Activated CD4-positive, alpha-beta T cell treated with anti-CD3 and anti-CD28 coated beads, Interleukin-2, amount 50 U/mL, for 24 hours (primary cell): ENCODE measurements around the gene ELFN1.

Source experiments
- DNase-seq, 2 donors: peaks; one replicate each; pipeline ENCODE4 v3.0.0-alpha.2; 2020; ENCODE audit warnings: low read depth in 1 of 2, low spot score in 1 of 2

Gene ELFN1

DNA sequence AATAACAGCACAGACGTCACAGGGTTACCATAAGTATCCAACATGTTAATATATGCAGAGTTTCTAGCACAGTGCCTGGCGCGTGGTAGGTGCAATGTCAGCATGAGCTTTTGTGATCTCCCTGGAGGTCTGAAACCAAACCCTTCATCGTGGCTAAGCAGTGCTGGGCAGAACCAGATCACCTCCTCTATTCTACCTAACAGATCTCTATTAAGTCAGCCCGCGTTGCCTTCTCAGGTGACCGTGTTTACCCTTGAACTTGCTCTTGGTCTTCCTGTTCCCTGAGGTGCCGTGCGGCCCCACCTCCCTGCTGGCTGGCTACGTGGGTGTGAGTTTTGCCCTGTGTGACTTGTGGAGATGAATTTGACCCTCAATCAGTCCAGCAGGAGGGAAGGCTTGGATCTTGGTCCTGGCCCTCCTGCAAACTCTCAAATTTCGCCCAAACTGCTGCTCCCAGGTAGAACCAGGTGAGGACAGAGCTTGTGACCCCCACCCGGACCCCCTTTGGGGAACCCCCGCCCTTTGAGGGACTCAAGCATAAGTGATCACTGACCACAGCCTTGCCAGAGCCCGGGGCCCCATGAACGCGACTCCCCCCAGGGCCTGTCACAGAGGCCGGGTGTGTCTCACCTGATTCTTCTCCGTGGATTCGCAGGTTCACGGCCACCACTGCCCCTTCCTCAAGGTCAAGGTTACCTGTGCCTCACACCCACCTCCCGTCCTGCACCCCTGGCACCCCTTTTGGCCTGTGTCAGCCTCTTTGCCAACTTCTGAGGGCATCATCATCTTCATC lies 54.2 kb downstream of the ELFN1 start:
- DNase-seq = no peak

DNA sequence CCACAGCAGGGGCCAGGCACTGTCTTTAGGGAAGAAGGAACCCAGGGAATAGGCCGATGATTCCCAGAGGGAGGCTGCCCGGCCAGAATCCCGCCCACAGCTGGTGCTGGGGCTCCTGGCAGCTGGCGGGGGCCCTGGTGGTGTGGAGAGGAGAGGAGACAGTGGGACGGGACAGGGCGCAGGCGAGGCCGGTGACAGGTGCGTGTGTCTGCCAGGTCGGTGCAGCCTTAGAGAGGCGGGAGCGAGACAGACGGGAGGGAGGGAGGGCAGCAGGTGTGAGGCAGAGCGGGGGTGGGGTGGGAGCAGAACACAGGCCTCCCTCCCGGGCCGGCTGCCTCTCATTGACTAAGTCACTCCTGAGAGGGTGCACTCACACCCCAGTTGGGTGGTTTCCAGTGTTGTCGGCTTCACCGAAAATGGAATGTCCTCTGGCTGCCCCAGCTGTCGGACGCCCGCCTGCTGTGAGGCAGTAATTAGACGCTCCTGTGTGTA lies 55.2 kb downstream of the ELFN1 start:
- no peak for DNase-seq

DNA sequence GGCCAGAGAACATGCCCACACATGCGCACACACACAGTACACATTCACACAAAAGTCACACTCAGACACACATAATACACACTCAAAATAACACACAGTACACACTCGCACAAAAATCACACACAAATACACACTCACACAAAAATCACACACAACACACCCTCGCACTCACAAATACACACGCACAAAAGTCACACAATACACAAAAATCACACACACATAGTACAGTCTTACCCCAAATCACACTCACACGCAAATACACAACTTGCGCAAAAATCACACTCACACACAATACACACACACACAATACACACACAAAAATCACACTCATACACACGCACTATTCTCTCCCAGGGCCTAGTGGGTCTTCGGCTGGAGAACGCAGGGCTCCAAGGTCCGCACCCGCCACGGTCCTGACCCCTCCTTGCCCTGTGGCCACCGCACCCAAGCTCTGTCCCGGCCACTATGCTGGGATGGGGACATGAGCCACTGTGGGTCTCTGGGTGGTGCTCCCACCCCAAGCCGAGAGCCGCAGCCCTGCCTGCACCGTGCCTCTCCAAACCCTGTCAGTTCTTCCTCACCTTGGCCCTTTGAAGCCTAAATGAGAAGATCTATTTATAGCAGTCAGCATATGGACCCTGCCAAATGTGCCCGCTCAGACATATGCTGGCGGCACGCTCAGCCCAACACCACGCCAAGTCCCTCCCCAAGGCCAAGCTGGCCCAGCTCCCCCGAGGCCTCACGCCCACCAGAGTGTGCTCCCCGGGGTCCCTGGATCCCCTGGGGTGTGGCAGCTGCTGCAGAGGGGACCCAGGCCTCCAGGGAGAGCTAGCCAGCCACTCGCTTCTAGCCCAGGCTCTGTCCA lies 55.9 kb downstream of the ELFN1 start:
- no peak for DNase-seq

DNA sequence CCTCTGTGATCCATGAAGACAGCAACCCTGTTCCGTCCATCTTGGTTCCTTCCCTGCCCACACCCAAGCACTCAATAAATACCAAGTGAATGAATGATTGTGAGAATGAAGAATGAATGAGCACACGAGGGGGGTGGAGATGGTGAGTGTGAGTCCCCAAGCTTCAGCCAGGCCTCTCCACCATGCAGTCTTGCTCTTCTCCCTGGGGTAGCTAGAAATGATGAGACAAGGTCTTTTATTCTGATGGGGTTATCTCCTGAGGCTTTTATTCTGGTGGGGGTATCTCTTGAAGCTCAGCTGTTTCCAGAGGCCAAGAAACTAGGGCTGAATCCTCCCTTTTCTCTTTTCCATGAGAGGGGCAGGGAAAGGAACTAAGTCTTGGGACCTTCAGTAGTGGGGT lies 57.0 kb downstream of the ELFN1 start:
- no peak for DNase-seq

DNA sequence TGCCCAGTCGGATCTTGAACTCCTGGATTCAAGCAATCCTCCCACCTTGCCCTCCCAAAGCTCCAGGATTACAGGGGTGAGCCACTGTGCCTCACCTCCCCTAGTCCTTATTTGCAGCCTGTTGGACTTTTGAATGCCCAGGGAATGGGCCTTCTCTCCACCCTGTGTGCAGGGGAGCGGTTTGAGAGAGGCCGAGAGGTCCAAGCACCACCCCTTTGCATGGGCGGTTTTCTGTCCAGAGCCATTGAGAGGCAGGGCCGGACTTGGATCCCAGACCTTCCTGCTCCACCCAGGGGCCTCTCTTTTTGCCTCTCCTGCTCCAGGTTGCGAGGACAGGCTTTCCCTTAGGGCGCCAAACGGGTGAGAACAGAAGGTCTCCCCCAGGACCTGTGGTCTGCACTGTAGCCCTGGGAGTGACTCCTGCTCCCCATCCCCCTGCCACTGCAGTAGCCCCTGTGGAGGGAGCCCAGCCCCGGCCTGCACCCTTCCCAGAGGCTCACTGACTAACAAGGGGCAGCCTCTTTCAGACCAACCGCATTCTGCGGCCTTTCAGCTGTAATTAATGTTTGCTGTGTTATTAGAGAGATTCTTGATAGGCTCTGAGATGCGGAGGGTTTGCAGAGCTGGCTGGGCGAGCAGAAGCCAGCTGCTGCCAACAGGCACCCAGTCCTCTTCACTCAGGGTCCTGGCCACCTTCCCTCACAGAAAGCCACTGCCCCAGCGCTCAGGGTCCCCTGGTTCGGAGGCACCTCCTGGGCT lies 57.9 kb downstream of the ELFN1 start:
- no peak for DNase-seq

DNA sequence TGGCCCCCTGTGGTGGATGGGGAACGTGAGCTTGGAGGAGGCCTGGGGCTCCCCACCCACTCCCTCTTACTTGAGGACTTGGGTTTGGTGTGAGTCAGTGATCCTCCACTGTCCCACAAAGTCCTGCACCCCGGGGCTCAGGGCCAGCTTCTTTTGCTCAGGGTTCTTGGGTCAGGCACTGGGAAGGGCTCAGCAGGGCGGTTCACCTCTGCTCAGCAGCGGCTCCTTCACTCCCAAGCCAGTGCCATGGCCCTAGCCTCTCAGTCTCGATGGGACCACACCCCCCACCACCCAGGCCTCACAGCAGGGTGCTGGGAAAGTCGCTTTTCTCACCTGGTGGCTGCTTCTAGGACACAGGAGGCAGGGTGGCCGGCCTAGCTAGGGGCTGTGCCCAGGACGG lies 59.1 kb downstream of the ELFN1 start:
- DNase-seq = no peak

DNA sequence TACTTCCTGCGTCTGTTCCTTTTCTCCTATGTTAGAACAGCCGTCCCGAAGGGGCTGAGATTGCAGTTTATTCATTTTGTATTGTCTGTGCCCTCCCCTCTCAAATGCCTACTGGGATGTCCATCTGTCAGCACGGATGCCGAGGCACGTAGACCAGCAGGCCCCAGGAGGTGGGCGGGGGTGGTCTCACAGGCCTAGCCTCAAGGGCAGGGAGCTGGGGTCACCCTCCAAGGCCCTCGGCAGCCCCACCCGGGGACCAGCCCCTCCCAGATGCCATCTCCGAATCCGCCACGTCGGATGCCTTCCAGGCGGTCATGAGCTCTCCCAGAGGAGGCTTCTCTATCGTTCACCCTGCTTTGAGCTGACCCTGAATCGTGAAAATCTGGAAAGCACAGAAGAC lies 59.7 kb downstream of the ELFN1 start:
- no peak for DNase-seq

DNA sequence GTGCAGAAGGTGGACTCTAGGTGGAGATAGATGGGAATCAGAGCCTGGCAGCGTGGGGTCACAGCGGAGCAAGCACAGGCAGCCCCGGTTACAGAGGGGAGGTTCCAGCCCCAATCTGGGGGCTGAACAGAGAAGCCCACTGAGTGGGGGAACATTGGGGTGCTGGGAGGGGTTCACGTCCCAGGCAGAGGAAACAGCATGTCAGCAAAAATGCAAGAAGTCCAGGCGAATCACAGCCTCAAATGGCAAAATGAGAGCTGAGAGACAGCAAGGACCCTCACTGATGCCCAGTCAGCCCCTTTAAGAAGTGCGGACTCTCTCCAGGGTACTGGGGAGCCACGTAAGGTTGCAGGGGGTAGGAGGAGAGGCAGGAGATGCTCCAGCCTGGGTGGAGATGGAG lies 62.0 kb downstream of the ELFN1 start:
- no peak for DNase-seq

DNA sequence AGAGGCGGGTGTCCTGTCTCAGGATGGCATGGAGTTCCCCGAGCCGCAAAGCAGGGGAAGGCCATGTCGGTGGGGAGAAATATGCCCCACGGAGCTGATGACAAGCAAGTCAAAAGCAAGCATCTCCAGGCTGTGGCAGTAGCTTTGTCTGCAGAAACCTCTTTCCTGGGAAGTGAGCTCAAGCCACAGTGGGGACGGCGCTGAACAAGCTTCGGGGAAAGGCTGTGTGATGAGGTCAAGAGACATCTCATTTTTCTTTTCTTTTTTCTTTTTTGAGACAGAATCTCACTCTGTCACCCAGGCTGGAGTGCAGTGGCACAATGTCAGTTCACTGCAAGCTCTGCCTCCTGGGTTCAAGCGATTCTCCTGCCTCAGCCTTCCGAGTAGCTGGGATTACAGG lies 62.6 kb downstream of the ELFN1 start:
- no peak for DNase-seq

DNA sequence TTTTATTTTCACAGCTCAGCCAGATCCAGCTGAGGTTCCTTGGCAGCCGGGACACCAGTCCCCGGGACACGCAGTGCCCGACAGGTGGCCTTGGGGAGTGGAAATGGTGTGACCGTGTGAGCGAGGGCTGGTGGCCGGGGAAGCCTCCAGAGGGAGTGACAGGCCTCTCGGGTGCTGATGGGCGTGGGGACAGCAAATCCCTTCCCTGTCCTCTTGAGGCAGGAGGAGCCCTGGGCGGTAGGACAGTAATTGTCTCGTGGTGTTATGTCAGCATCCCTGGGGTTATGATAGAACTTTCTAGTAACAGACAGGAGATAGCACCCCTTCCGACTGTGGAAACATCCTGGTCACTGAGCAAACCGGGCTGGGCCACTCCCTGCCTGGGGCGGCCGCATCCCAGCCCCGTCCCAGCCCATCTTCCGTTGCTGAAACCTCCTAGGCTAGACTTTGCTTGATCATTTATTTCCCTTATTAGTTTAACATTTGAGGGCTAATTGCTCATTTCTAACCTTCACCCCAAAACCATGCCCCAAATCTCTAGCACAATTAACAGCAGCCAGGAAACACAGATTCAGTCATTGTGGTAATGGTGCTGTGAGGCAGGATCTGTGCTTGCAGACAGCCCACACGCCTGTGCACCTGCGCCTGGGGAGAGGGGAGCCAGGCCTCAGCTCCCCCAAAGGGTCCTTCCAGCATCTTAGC lies 63.3 kb downstream of the ELFN1 start:
- no peak for DNase-seq

DNA sequence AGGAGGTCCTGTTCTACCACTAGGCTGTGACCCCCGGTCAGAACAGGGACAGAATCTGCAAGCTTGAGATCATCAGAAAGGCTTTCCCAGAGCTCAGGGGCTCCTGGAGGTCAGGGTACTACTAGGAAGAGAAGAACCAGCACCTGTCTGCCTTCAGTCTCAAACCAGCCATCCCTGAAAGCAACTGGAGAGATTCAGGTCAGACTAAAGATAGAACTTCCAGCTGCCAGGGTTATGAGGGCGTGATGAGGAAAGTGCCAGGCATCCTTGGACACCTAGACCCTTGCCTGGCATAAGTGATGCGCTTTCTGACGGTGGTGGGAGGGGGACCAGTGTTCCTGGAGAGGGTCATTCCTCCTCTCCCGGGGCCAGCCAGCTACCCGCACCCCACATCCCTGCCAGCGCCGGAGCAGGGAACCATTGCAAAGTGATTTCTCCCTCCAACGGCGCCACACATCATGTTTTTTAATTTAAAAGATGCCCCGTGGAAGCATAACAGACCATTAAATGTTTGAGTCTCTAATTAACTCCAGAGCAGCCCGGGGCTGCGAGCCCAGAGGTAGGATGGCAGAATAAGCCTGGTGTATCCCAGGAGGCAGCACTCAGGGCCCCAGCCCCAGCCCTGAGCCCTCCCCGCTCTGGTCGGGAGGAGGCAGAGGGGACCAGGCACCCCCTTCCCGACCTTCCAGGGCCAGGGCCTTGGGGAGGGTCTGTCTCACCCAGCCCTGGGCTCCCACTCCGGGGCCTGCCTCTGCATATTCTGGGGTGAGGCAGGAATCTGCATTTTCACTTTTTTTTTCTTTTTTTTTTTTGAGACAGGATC lies 64.0 kb downstream of the ELFN1 start:
- DNase-seq = no peak

DNA sequence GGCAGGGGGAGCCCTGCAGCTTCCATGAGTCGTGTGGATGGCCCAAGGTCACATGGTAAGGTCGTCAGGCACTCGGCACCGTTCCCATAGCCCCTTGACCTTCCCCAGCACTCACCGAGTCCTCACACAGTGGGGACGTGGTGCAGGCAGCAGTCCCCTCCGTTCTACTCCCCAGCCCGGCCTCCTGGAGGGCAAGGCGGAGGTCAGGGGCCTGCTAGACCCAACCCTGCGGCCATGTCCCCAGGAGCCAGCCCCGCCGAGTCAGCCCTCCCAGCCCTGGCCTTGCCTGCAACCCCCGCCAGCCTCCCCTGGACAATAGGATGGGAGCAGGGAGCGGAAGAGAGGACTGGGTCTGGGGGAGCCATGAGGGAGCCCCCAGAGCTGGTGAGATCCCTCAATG lies 65.2 kb downstream of the ELFN1 start:
- DNase-seq = no peak

DNA sequence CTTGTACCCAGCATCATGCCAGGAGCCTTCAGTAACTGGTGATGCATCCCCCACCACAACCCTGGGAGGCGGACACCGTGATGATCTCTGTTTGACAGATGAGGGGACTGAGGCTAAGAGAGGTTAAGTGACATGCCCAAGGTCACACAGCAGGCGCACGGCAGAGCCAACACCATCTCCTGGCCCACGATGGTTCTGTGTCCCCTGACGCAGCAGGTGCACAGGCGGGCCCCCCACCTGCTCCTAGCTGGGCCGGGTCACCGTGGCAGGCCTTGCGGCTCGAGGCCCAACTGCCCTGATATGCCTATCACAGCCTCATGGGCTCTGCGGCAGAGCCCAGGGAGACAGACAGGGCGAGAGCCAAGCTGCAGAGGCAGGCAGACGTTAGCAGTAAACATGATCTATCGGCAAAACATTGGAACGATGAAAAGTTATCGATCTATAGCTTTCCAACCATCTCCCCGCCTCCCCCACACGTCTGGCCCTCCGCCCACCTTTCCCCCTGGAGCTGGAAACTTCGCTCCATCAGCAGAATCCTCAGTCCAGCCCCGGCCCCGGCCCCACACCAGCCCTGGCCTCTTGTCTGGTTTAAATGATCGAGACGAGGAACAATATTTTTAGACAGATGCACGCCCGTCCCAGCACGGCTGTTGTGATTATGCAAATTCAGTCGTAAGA lies 65.9 kb downstream of the ELFN1 start:
- DNase-seq = no peak

DNA sequence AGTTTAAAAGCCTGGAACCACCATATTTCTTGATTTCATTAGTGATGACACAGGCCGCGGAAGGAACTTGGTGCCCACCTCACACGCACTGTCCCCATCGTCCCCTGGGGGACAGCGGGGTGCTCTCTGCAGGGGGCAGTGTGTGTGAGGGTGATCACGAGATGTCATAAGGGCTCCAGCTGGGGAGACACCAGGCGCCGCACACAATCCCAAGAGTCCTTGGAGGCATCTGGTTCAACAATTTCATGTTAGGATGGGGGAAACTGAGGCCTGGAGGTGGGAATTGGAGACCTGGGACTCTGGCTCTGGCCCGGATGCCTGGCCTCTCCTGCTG lies 66.4 kb downstream of the ELFN1 start:
- DNase-seq = no peak

DNA sequence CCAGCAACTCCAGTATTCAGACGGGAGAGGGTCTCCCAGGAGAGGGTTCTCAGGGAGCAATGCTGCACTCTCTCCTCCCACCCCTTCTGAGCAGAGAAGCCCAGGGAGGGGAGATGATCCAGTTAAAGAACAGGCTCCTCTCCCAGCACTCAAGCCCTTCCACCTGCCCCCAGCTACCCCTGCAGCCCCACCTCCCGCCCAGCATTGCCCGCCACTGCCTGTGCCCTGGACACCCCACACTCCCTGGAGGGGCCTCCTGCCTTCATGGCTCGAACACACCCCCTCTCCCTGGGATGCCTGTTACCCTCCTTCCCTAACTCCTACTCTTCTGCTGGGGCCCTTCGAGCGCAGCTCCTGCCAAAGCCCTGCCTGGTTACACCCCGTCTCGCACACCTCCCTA lies 66.8 kb downstream of the ELFN1 start:
- DNase-seq = no peak

DNA sequence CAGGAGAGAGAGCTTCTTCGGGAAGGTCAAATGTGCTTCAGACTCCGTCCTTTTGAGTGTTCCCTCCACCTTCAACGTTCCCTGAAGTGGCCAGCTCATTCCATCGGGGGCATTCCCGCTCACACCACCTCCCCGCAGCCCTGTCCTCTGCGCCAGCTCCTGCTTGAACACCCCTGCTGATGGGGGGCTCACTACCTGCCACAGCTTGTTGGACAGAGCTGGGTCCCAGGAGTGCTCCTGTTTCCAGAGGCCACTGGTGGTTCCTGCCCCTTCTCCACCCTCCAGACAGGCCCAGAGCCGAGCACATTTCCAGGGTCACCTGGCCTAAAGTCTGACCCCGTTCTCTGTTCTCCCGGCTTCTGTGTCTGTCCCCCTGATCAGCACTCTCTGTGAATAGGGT lies 67.4 kb downstream of the ELFN1 start:
- DNase-seq = no peak

DNA sequence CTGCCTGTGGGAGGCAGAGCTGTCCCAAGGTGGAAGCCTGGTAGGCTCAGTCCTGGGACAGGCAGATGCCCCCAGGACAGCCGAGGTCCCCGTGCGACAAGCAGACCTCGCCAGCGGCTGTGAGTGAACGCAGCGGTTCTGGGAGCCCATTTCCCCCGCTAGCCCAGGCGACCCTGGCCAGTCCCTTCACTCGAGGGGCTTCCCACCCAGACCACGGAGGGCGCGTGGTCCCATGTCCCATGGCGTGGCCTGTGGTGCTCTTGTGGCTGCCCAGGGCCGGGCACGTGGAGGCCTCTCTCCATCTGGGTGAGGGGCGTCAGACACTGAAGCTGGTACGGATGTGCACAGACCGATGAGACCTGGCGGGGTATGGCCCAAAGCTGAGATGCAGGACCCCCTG lies 67.9 kb downstream of the ELFN1 start:
- no peak for DNase-seq

DNA sequence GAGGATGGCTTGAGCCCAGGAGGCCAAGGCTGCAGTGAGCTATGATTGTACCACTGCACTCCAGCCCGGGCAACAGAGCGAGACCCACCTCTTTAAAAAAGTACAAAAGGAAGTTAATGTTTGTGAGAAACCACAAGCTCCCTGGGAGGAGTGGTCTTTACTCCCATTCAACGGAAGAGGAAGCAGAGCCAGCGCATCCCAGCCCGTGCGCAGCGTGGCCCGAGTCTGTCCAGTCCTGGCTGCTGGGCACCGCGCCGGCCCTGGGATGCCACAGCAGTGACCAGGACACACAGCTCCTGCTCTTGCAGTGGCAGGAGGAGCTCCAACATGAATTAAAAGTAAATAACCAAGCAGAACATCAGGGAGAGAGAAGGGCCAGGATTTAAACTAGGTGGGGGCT lies 68.4 kb downstream of the ELFN1 start:
- DNase-seq = no peak

DNA sequence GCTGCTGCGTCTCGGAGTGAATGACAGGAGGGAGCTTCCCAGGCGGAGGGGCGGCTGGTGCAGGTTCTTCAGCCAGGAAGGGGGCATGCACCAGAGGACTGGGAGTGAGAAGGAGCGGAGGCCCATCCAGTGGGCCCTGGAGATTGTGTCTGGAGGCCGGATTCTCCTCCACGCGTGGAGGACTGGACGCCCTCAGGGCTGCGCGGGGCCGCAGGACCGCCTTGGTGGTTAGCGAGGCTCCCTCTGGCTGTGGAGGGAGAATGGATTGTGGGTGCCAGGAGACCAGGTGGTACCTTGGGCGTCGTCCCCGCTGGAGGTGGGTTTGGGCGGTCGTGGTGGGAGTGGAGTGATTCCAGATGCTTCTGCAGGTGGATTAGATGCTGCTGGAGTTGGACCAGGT lies 68.9 kb downstream of the ELFN1 start:
- DNase-seq = no peak

DNA sequence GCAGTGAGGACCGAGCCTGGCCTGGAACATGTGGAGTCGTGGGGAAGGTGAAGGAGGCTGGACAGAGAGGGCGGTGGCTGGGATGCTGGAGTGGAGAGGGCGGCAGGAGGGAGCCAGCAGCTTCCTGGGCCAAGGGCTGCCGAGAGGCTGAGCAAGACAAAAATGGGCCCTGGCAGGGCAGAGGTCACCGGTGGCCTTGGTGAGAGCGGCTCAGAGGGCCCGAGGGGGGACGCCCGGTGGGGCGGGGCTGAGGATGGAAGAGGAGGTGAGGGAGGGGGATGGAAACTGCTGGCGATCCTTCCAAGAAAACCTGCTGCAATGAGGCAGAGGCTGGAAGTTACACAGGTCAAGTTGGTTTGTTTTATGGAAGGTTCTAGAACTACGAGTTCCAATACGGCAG lies 69.5 kb downstream of the ELFN1 start:
- DNase-seq = no peak
